ENCODE results near the gene TRIM52. TPM values are rescaled to one million over a fixed set of nuclear protein-coding genes. Genes with fewer than 3 reads are reported as not detected.

The TRIM52 gene
- total RNA-seq, 1 experiment from 2014 or later, result 18.7 TPM

- Histone ChIP-seq H3K27me3 (ENCODE audit: low read length) (no peaks in the 10 kb centered on the region), H3K27ac (ENCODE audit: low read length) (peak within 1 kb of the TSS; percentile 96), H3K9me3 (ENCODE audit: low read length) (no peaks in the 10 kb centered on the region), H3K4me1 (ENCODE audit: low read length) (peaks cover 44% of the 10 kb centered on the region), H2AFZ (ENCODE audit: low read length) (no peak within 1 kb of the TSS), H3K4me2 (ENCODE audit: low read depth, low read length, poor library complexity, severe bottlenecking) (peak within 1 kb of the TSS; percentile 98), H3K36me3 (ENCODE audit: insufficient read depth, low read length) (peaks cover 5% of the 10 kb centered on the region; the same call in 1 of the 2 replicates), H3K9ac (ENCODE audit: low read length) (peak within 1 kb of the TSS; percentile 86), H3K4me3 (ENCODE audit: low read length) (peak within 1 kb of the TSS; percentile 96), H4K20me1 (ENCODE audit: insufficient read depth, low read depth, low read length) (no peaks in the 10 kb centered on the region), H3K79me2 (ENCODE audit: low read length) (peaks cover 40% of the 10 kb centered on the region), H3K9me2 (replicated peaks; ENCODE audit: insufficient read depth, low read length) (no peaks in the 10 kb centered on the region)
- peak; percentile 100 for DNase-seq
These were observed 37.8 kb downstream of the TRIM52 start, which contains the start of gene TRIM41 for GRCh38 chr5:181223058-181223728. TRIM41 (plus strand) TSS chr5:181223281; CDS start chr5:181224000, 719 bp downstream.

- peak overlapping the region; percentile 96 for H3K4me3 ChIP-seq (ENCODE audit: low read length)
- H3K36me3 ChIP-seq (ENCODE audit: insufficient read depth, low read length), result peaks cover 3% of the 10 kb centered on the region; the same call in 1 of the 2 replicates
- no peak overlapping the region for H2AFZ ChIP-seq (ENCODE audit: low read length)
- no peaks in the 10 kb centered on the region for H4K20me1 ChIP-seq (ENCODE audit: insufficient read depth, low read depth, low read length)
- DNase-seq, result no peak
- peaks cover 37% of the 10 kb centered on the region for H3K79me2 ChIP-seq (ENCODE audit: low read length)
- H3K9me3 ChIP-seq (ENCODE audit: low read length), result no peaks in the 10 kb centered on the region
- no peaks in the 10 kb centered on the region for H3K27me3 ChIP-seq (ENCODE audit: low read length)
- H3K9ac ChIP-seq (ENCODE audit: low read length), result peak overlapping the region; percentile 86
- peak overlapping the region; percentile 96 for H3K27ac ChIP-seq (ENCODE audit: low read length)
- H3K9me2 ChIP-seq (replicated peaks; ENCODE audit: insufficient read depth, low read length), result no peaks in the 10 kb centered on the region
- H3K4me1 ChIP-seq (ENCODE audit: low read length), result peaks cover 48% of the 10 kb centered on the region
- peak overlapping the region; percentile 98 for H3K4me2 ChIP-seq (ENCODE audit: low read depth, low read length, poor library complexity, severe bottlenecking)
These were observed 38.3 kb downstream of the TRIM52 start for GRCh38 chr5:181222630-181223057.

DNA sequence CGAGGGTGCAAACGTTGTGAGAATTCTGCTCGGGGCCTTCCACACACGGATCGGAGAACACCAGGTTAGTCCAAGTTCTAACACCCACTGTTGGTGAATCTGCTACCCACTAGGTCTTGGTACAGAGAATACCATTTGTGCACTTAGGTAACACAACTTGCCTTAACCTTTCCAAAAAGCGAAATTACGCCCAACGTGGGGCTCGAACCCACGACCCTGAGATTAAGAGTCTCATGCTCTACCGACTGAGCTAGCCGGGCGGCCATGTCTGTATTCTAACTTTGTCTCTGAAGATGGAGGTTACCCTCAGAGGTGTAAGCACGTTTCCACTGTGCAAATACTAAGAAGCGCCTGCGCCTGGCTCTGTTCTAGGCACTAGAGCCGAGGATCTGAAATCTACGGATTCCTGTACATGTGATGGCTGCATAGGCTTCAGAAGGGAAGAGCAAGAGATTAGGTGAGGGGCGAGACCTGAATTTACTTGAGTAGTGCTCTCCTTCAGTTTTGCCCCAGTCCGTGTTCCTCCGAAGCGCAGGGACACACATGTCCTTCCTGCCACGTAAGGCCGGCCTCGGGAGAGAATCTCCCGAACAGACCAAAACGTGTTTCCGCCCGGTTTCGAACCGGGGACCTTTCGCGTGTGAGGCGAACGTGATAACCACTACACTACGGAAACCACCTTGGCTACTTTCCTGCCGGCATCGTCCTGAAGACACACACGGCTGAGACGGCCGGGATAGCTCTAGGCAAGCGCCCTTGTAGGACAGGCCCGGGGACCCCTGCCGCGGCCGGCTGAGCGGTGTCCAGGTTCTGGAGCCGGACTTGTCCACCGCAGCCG, 38.9 kb downstream of the TRIM52 start:
- DNase-seq, result peak; percentile 97
- Histone ChIP-seq H3K9me2 (replicated peaks; ENCODE audit: insufficient read depth, low read length) (no peaks in the 10 kb centered on the region), H4K20me1 (ENCODE audit: insufficient read depth, low read depth, low read length) (no peaks in the 10 kb centered on the region), H2AFZ (ENCODE audit: low read length) (peak overlapping the region; percentile 42; the same call in 1 of the 2 replicates), H3K4me1 (ENCODE audit: low read length) (peaks cover 55% of the 10 kb centered on the region), H3K9me3 (ENCODE audit: low read length) (no peaks in the 10 kb centered on the region), H3K4me3 (ENCODE audit: low read length) (peak overlapping the region; percentile 96), H3K36me3 (ENCODE audit: insufficient read depth, low read length) (no peaks in the 10 kb centered on the region), H3K27me3 (ENCODE audit: low read length) (no peaks in the 10 kb centered on the region), H3K79me2 (ENCODE audit: low read length) (peaks cover 32% of the 10 kb centered on the region), H3K27ac (ENCODE audit: low read length) (peak overlapping the region; percentile 96), H3K4me2 (ENCODE audit: low read depth, low read length, poor library complexity, severe bottlenecking) (peak overlapping the region; percentile 98), H3K9ac (ENCODE audit: low read length) (peak overlapping the region; percentile 86)

GRCh38 chr5:181221105-181221791, 39.7 kb downstream of the TRIM52 start:
- Histone ChIP-seq H4K20me1 (ENCODE audit: insufficient read depth, low read depth, low read length) (no peaks in the 10 kb centered on the region), H3K79me2 (ENCODE audit: low read length) (peaks cover 24% of the 10 kb centered on the region), H3K4me3 (ENCODE audit: low read length) (peak overlapping the region; percentile 96; the same call in 1 of the 2 replicates), H3K9me3 (ENCODE audit: low read length) (no peaks in the 10 kb centered on the region), H3K9me2 (replicated peaks; ENCODE audit: insufficient read depth, low read length) (no peaks in the 10 kb centered on the region), H3K4me2 (ENCODE audit: low read depth, low read length, poor library complexity, severe bottlenecking) (peak overlapping the region; percentile 98), H3K4me1 (ENCODE audit: low read length) (peaks cover 57% of the 10 kb centered on the region), H2AFZ (ENCODE audit: low read length) (peak overlapping the region; percentile 42; the same call in 1 of the 2 replicates), H3K27ac (ENCODE audit: low read length) (peak overlapping the region; percentile 96), H3K27me3 (ENCODE audit: low read length) (no peaks in the 10 kb centered on the region), H3K36me3 (ENCODE audit: insufficient read depth, low read length) (no peaks in the 10 kb centered on the region), H3K9ac (ENCODE audit: low read length) (peak overlapping the region; percentile 86)
- DNase-seq, result peak; percentile 40

GRCh38 chr5:181220178-181220515, 40.8 kb downstream of the TRIM52 start:
- DNase-seq, result no peak
- no peaks in the 10 kb centered on the region for H3K36me3 ChIP-seq (ENCODE audit: insufficient read depth, low read length)
- H3K9me2 ChIP-seq (replicated peaks; ENCODE audit: insufficient read depth, low read length), result no peaks in the 10 kb centered on the region
- no peak overlapping the region for H3K27ac ChIP-seq (ENCODE audit: low read length)
- no peak overlapping the region for H3K4me3 ChIP-seq (ENCODE audit: low read length)
- H4K20me1 ChIP-seq (ENCODE audit: insufficient read depth, low read depth, low read length), result no peaks in the 10 kb centered on the region
- no peak overlapping the region for H3K4me2 ChIP-seq (ENCODE audit: low read depth, low read length, poor library complexity, severe bottlenecking)
- no peaks in the 10 kb centered on the region for H3K9me3 ChIP-seq (ENCODE audit: low read length)
- peaks cover 13% of the 10 kb centered on the region for H3K79me2 ChIP-seq (ENCODE audit: low read length)
- H3K27me3 ChIP-seq (ENCODE audit: low read length), result no peaks in the 10 kb centered on the region
- H3K9ac ChIP-seq (ENCODE audit: low read length), result no peak overlapping the region
- H2AFZ ChIP-seq (ENCODE audit: low read length), result no peak overlapping the region
- H3K4me1 ChIP-seq (ENCODE audit: low read length), result peaks cover 50% of the 10 kb centered on the region

DNA sequence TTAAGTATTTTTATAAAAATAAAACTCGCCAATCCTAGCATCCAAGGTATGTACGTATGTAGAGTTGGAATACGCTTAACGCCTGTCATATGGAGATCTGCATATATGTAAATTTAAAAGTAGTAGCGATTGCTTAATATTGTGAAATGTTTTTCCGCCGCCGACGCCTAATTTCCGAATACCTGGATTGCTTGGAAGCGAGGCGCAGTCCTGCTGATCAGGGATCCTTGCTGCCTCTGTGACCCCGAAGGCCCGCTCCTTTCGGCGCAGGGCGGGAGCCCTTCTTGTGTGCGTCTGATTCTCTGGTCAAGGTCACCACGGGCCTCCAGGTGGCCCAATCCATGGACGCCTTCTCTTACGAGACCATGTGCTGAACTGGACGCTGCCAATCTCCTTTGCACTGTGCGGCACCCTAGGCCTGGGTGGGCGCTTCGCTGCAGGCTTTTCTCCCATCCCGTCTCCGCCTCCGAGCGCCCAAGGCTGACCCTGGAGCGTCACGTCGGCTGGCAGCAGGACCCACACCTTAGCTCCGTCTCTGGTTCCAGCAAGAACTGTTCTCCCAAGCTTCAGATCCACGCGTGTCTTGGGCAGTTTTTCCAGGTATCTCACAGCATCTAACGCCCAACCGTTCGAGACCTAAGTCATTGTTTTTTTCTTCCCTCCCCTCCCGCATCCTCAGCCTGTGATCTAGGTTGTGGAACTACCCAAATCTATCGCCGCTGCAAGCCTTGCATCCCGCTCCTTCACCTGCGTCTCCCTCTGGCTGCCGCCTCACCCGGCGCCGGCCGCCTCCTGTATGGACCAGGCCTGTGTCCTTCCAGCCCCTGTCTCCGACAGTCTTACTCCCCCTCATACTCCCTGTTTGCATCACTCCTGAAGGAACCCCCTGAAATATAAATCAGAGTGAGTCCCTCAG, 41.4 kb downstream of the TRIM52 start:
- Histone ChIP-seq H3K27me3 (ENCODE audit: low read length) (no peaks in the 10 kb centered on the region), H3K4me1 (ENCODE audit: low read length) (peaks cover 44% of the 10 kb centered on the region), H4K20me1 (ENCODE audit: insufficient read depth, low read depth, low read length) (no peaks in the 10 kb centered on the region), H3K9ac (ENCODE audit: low read length) (no peak overlapping the region), H3K9me3 (ENCODE audit: low read length) (no peaks in the 10 kb centered on the region), H3K36me3 (ENCODE audit: insufficient read depth, low read length) (no peaks in the 10 kb centered on the region), H2AFZ (ENCODE audit: low read length) (no peak overlapping the region), H3K4me2 (ENCODE audit: low read depth, low read length, poor library complexity, severe bottlenecking) (no peak overlapping the region), H3K9me2 (replicated peaks; ENCODE audit: insufficient read depth, low read length) (no peaks in the 10 kb centered on the region), H3K79me2 (ENCODE audit: low read length) (peaks cover 7% of the 10 kb centered on the region), H3K4me3 (ENCODE audit: low read length) (no peak overlapping the region), H3K27ac (ENCODE audit: low read length) (no peak overlapping the region)
- DNase-seq, result peak; percentile 38

- H4K20me1 ChIP-seq (ENCODE audit: insufficient read depth, low read depth, low read length), result no peaks in the 10 kb centered on the region
- no peaks in the 10 kb centered on the region for H3K27me3 ChIP-seq (ENCODE audit: low read length)
- no peak overlapping the region for H3K27ac ChIP-seq (ENCODE audit: low read length)
- no peak overlapping the region for H3K4me3 ChIP-seq (ENCODE audit: low read length)
- H3K9me3 ChIP-seq (ENCODE audit: low read length), result no peaks in the 10 kb centered on the region
- H3K36me3 ChIP-seq (ENCODE audit: insufficient read depth, low read length), result no peaks in the 10 kb centered on the region
- H3K79me2 ChIP-seq (ENCODE audit: low read length), result no peaks in the 10 kb centered on the region
- no peaks in the 10 kb centered on the region for H3K9me2 ChIP-seq (replicated peaks; ENCODE audit: insufficient read depth, low read length)
- H3K4me2 ChIP-seq (ENCODE audit: low read depth, low read length, poor library complexity, severe bottlenecking), result peak overlapping the region; percentile 95
- H3K4me1 ChIP-seq (ENCODE audit: low read length), result peaks cover 43% of the 10 kb centered on the region
- DNase-seq, result no peak
- no peak overlapping the region for H2AFZ ChIP-seq (ENCODE audit: low read length)
- H3K9ac ChIP-seq (ENCODE audit: low read length), result no peak overlapping the region
These were observed 42.2 kb downstream of the TRIM52 start for GRCh38 chr5:181218795-181219124.
